SK-N-SH (cell line): ENCODE measurements around the gene MX2.

Experiments used
- CTCF ChIP-seq: fragments of 200-600 bp; sonication (generic); IDR thresholded peaks from 2 replicates; pipeline ENCODE4 v1.6.1; 2017; ENCODE audit warnings: antibody characterized with exemption, mild to moderate bottlenecking, moderate library complexity
- EZH2phosphoT487 ChIP-seq: fragments of 200-600 bp; sonication (generic); IDR thresholded peaks from 2 replicates; pipeline ENCODE4 v1.6.1; 2017; ENCODE audit warnings: low read depth, mixed run types, mild to moderate bottlenecking, antibody characterized with exemption, moderate library complexity, borderline replicate concordance
- GATA2 ChIP-seq: sonication (generic); formaldehyde crosslinking; IDR thresholded peaks from 2 replicates; pipeline ENCODE4 v1.5.0; 2020; ENCODE audit warnings: mild to moderate bottlenecking, missing genetic modification reagents
- RAD21 ChIP-seq: IDR thresholded peaks from 2 replicates; pipeline ENCODE4 v1.6.1; 2012; ENCODE audit warnings: mild to moderate bottlenecking, low read length
- TCF12 ChIP-seq: IDR thresholded peaks from 2 replicates; pipeline ENCODE4 v1.4.0; 2012
- YY1 ChIP-seq: IDR thresholded peaks from 2 replicates; pipeline ENCODE4 v1.4.0; 2012; ENCODE audit warnings: low read depth, mild to moderate bottlenecking

GRCh38 chr21:41368735-41369104, 6.9 kb downstream of the MX2 start:
- TF ChIP-seq CTCF: no peak
- TF ChIP-seq EZH2phosphoT487: no peak
- TF ChIP-seq RAD21: no peak
- no peak for TF ChIP-seq GATA2
- no peak for TF ChIP-seq TCF12
- TF ChIP-seq YY1: no peak
